Stimulated activated CD4-positive, alpha-beta T cell treated with anti-CD3 and anti-CD28 coated beads, Interleukin-4, amount 100 ng/mL, for 4 hours (primary cell): ENCODE data around the gene CDKN3.
"Not testable (repeated sequence)": the region's sequence is repeated elsewhere in the genome, so short reads cannot be mapped to it uniquely, and the experiment has no call there.

ENCODE experiments used
- DNase-seq, 2 experiments: peaks; one replicate each; pipeline ENCODE4 v3.0.0-alpha.2; 2020

The CDKN3 gene

DNA sequence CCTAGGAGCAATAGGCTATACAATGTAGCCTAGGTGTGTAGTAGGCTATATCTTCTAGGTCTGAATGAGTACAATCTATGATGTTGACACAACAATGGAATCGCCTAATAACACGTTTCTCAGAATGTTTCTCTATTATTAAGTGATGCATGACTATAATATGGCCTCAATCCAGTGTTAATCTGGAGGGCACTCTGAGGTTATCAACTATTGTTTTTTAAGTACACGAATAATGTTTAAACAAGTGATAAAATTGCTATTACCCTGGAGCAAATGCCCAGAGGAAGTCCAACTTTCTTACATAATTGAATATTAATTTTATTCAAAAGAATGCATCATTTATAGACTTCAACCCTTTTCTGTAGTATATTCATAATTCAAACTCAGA lies 60.8 kb downstream of the CDKN3 start:
- no peak for DNase-seq

DNA sequence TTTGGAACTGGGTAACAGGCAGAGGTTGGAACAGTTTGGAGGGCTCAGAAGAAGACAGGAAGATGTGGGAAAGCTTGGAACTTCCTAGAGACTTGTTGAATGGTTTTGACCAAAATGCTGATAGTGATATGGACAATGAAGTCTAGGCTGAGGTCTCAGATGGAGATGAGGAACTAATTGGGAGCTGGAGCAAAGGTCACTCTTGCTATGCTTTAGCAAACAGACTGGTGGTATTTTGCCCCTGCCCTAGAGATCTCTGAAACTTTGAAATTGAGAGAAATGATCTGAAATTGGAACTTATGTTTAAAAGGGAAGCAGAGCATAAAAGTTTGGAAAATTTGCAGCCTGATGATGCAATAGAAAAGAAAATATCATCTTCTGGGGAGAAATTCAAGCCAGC lies 61.7 kb downstream of the CDKN3 start:
- DNase-seq = not testable (repeated sequence)

DNA sequence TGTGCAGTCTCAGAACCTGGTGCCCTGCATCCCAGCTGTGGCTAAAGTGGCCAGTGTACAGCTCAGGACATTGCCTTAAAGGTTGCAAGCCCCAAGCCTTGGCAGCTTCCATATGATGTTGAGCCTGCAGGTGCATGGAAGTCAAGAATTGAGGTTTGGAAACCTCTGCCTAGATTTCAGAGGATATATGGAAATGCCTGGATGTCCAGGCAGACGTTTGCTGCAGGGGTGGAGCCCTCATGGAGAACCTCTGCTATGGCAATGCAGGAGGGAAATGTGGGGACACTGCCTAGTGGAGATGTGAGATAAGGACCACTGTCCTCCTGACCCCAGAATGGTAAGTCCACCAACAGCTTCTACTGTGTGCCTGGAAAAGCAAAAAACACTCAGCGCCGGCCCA lies 62.3 kb downstream of the CDKN3 start:
- no peak for DNase-seq

DNA sequence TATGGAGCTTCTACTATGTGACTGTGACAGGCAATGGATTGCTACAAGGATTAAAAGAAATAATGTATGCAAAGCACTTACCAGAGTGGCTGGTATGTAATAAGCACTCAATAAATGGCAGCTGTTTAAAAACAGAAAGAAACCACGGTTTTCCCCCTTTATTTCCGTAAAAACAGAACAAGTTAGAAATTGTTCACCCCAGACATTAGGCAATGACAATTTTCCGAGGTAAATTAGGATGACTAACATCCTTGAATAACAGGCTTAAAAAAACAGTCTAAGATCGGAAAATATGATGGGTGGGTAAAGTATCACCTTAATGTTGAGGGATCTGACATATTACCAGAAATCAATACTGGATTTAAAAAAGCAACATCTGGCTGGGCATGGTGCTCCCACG lies 65.2 kb downstream of the CDKN3 start:
- DNase-seq = no peak

DNA sequence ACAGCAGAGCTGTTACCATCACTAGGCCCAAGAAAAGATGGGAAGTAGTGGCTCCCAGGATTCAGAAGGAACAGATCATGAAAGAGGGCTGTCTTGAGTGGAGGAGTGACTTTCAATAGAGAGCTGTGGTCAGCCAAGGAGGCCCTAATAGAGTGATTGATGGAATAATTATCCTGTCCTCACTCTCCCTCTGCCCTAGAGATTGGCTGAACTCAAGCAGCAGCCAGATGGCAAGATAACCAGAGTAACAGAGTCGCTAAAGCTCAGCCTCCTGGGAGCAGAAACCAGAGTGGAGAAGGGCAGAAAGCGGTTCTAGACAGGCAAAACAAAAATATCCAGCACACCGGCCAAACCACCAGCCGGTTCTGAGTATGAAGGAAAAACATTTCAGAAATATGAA lies 68.8 kb downstream of the CDKN3 start:
- DNase-seq = no peak

DNA sequence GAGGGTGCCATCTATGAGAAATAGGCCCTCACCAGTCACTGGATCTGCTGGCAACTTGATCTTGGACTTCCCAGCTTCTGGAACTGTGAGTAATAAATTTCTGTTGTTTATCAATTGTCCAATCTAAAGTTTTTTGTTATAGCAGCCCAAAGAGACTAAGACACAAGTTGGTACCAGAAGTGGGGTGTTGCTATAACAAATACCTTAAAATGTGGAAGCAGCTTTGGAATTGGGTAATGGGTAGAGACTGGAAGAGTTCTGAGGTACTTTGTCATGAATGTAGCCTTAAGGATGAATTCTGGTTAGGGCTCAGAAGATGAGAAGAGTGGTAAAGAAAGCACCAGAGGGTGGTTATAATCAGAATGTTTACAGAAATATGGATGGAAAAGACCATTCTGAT lies 70.5 kb downstream of the CDKN3 start:
- no peak for DNase-seq
